ENCODE data around the gene EVI2A.

The EVI2A gene

DNA sequence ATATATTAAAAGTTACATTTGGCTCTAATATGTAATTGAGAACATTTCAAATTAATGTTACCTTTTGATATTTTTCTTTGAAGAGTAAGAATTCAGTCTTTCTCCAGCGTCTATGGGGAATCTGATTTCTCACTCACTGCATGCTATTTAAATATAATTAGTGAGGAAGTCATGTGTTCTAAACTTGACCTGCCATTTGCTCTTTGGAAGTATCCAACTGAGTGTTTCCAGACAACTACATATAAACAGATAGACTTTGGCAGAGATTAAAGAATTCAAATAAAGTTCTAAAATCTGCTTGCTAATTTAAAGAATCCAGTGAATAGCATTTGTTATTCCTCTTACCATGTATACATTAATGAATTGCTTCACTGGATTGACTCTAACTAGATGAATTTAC lies 47.9 kb downstream of the EVI2A start:
- DNase-seq (ENCODE audit: low read depth in 2 of 2) = no peak

- no peak for DNase-seq (ENCODE audit: low read depth in 2 of 2)
Measured at GRCh38 chr17:31272803-31273202, 48.6 kb downstream of the EVI2A start.

DNA sequence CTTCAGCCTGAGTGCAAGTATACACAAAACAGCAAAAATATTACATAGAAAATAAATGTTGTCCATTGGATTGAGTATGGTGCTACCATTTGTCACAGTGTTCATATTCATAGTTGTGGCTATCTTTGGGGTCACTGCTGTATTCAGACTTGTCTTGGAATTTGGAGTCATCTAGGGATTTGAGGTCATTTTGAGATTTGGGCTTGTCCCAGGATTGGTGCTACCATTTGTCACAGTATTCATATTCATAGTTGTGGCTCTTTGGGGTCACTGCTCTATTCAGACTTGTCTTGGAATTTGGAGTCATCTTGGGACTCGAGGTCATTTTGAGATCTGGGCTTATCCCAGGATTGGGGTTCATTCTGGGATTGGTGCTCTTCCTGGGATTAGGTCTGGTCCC lies 49.2 kb downstream of the EVI2A start:
- no peak for DNase-seq (ENCODE audit: low read depth in 2 of 2)

GRCh38 chr17:31269578-31269983 lies 51.8 kb downstream of the EVI2A start:
- DNase-seq (ENCODE audit: low read depth in 2 of 2) = no peak

DNA sequence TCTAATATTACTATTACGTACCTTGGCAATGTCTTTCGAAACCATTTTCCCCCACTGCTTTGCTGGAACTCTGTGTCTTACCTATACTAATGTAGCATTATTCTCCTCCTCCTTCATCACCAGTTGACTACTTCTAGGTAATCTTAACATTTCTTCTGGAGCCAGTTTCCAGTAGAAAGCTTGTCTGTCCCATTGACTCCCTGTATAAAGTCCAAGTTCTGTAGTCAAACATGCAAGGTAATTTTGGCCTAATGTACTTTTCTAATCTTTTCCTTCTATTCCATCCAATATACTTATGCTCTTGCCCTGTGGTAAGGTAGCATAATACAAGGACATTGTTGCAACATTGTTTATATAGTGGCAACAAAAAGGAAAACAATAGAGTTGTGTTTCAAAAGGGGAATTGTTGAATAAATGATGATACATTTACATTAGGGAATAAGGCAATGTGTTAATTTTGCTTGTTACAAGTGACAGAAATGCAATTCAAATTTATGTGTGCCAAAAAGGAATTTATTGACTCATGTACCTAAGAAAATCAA lies 52.3 kb downstream of the EVI2A start:
- no peak for DNase-seq (ENCODE audit: low read depth in 2 of 2)

Data from activated CD8-positive, alpha-beta memory T cell treated with anti-CD3 and anti-CD28 coated beads for 4 hours (primary cell).